Measurements from ENCODE around the gene RHO. TPM values are rescaled to one million over a fixed set of nuclear protein-coding genes. Genes with fewer than 3 reads are reported as not detected.
"Not testable (repeated sequence)": the region's sequence is repeated elsewhere in the genome, so short reads cannot be mapped to it uniquely, and the experiment has no call there.

Gene RHO
- not detected in 2 replicates for total RNA-seq
- polyA plus RNA-seq (2012) = not detected

DNA sequence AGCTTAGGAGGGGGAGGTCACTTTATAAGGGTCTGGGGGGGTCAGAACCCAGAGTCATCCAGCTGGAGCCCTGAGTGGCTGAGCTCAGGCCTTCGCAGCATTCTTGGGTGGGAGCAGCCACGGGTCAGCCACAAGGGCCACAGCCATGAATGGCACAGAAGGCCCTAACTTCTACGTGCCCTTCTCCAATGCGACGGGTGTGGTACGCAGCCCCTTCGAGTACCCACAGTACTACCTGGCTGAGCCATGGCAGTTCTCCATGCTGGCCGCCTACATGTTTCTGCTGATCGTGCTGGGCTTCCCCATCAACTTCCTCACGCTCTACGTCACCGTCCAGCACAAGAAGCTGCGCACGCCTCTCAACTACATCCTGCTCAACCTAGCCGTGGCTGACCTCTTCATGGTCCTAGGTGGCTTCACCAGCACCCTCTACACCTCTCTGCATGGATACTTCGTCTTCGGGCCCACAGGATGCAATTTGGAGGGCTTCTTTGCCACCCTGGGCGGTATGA is at the start of gene RHO:
Gene RHO (plus strand): TSS at position 51 of the 512 bp plus-strand sequence. CDS start 95 bp downstream, at position 146.
- DNase-seq (ENCODE audit: low read depth) = no peak

DNA sequence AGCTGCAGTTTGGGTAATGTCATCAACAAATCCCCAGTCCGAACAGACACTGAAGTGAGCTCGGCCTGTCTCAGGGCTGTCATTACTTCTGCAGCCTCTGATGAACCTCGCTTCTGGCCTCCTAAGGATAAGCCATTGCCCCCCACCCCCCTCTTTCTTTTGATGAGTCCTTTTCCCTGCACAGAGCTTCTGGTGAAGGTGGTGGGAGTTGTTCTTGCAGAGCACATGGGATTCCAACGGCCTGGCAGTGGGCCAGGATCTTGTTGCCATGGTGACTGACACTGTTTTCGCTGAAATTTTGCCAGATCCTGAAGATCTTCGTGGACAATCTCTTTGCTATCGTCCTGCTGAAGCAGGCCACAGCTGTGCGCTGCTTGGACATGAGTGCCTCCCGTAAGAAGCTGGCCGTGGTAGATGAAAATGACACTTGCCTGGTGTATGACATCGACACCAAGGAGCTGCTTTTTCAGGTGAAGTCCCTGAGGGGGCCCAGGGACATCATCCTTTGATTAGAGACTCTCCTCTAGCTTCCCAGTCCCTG is 47.1 kb upstream of the RHO start:
- DNase-seq (ENCODE audit: low read depth) = not testable (repeated sequence)

DNA sequence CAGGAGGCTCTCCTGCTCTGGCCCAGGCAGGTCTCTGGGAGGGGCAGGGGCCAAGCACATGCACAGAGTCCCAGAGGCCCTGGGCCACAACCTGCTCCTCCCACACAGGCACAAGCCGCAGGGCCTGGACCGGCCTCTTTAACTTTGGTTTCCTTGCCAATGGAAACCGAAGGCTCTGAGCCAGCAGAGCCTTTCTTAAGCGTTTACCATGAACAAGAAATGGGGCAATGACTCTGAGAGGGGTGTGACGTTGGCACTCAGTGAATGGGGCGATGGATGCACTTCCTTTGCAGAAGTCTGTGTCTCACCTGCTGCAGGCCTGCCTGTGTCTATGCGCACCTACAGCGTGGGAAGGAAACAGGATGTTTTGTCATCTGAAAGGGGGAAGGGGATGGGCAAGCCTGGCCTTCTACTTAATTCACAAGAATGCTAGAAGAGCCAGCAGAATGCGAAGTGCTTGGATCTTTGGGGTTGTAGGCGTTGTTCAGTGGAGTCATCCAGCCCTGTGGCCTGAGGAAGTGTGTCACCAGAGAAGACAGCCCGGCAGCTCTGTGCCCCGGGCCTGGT is 46.6 kb upstream of the RHO start:
- DNase-seq (ENCODE audit: low read depth) = no peak

DNA sequence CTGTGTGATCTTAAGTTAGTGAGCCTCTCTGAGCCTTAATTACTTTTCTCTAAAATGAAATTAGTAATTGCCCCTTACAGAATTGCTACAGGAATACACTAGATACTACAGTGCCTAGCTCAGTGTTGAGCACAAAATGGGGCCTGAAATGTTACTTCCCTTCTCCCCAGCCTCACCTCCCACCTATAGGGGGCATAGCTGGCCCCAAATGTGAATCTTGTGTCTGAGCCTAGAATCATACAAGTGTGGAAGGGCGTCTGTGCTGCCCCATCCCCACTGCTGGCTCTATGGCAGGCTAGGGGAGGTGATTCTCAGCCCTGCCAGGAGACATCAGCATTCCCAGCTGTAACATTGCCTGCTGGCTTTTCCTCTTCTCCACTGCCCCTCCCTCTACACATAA is 45.7 kb upstream of the RHO start:
- DNase-seq (ENCODE audit: low read depth) = no peak

DNA sequence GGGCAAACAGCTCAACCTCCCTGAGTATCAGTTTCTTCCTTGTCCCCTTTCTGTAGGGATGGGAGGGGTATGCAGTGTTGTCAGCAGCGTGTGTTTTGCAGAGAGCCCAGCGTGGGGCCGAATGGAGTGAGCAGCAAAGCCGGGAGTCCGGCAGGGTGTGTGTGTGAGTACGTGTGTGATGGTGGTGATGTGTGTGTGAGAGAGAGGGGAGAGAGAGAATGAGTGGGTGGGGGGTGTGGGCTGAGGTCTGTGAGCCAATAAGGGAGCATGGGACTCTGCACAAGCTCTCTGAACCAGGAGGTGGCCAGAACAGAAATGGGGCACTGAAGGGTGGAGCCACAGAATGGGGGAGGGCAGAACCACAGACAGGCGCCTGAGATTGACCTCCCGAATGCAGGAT is 44.6 kb upstream of the RHO start:
- DNase-seq (ENCODE audit: low read depth) = no peak

DNA sequence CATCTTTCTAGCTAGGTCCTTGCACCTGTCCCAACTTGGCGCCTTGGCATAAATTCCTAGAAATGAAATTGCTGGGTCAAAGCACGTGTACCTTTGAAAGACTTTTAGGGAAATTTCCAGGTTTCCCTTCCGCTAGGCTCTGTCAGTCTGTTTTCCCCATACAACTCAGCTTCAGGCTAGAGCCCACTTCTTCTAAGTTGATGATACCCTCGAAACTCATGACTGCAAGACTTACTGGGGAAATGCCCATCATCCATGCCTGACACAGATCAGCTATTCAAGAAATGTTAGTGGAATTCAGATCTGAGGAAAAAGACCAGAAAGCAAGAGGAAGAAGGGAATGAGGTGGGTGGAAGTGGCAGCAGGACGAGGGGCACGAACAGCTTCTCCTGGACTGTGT is 43.3 kb upstream of the RHO start:
- not testable (repeated sequence) for DNase-seq (ENCODE audit: low read depth)

DNA sequence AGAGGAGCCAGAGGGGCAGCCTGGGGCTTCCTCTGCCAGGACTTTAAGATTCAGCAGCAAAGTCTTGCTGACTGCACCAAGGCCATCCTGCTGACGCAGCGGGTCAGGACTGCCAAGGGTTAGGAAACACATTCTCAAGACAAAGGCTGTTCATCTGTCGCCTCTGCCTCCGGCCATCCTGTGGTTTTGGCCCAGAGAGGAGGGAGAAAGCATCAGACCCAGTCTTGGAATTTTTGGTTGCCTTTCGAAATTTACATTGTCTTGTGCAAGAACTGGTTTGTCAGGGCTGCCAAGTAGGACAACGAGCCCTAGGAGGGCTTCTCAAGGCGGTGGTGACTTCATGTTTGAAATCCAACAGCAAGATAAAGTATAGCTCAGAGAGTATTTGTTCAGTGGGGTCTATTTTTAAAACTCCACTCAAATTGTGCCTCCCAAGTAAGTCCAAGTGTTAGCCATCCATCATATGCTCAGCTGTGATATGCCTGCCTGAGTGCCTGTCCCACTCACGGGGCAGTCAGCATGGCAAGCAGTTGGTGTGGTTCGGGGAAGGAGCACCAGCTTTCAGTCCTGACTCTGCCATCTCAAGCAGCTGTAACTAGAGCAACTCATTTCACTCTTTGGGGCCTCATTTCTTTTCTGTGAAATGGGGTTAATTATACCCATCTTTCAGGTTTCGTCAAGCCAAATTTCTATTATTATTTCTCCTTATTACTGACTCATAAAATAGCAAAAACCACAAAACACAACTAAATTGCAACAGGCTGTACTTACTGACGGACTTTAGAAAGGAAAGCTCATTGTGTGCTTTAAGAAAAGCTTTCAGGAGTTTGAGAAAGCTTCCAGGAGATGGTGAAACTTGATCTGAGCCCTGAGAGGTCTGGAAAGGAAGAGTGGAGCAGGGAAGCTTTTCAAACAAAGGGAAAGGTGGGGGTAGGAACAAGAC is 42.4 kb upstream of the RHO start:
- DNase-seq (ENCODE audit: low read depth) = peak; percentile 95

DNA sequence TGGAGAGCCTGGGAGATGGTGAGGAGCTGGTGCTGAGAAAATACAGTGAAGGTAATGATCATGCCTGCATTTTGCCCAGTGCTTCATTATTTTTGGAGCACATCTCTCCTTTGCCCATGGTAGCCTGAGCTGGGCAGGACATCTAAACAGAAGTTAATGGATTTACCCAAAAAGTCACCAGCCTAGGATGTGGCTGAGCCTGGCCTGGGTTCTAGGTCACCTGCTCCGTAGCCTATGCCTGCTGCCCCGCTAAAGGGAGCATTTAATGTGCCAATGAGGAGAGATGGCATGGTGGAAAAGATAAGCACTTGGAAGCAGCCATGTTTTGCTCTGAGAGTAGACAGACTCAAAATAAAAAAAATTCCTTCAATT is 41.8 kb upstream of the RHO start:
- no peak for DNase-seq (ENCODE audit: low read depth)

DNA sequence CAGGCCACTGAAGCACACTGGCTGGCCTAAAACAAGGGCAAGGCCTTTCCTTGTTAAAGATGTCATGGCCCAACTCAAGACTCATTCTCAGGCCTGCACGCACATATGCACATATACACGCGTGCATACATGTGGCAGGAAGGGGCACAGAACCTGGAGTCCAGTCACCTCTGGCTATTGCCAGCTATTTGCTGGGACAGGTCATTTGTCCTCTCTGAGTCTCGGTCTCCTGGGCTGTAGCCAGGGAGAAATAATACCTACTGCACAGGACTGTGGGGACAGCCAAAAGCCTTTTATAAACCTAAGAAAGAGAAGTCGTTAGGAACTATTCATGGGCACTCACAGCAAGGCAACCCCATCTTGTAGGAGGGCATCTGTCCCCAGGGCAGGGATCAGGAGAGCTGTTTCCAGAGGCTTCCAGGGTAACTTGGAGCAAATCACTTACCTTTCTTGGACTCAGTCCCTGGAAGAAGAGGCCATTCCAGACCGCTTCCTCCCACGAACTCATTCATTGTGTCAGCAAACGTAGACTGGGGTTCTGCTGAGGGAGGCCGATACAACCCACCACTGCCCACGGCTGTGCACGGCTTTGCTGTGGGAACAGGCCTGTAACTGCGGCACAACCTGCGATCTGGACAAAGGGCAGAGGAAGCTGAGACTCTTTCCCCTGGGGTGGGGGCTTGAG is 41.1 kb upstream of the RHO start:
- DNase-seq (ENCODE audit: low read depth) = no peak

DNA sequence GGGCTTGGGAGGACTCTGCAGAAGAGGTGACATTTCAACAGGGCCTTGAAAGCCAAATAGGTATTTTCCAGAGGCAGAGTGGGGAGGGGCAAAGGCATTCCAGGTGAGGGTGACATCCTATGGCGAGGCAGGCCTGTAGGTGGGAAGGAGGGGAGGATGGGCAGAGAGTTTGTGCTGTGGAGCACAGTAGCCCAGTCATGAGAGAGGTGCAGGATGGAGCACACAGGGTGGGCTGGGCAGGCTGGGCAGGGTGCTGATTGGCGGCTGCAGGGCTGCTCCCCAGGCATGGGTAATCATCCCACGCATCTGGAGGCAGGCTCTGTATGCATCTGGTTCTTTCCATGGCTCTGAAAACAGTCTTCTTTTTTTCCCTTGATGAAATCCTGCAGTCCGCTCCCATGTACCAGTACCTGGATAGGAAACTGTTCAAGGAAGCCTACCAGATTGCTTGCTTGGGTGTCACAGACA is 40.5 kb upstream of the RHO start:
- DNase-seq (ENCODE audit: low read depth) = not testable (repeated sequence)

DNA sequence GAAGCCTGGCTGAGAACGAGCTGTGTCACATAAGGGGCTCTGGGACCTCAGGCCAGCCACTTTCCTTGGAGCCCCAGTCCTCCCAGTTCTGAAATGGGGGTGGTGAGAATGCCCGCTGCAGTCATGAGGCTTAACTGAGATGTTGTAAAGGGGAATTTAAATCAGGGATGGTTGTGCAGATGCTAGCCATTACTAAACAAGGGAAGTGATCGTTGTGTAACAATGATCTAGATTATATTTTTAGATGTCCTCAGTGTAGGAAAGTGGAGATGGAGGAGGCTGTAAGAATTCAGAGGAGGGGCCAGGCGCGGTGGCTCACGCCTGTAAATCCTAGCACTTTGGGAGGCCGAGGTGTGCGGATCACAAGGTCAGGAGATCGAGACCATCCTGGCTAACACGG is 39.2 kb upstream of the RHO start:
- DNase-seq (ENCODE audit: low read depth) = not testable (repeated sequence)

DNA sequence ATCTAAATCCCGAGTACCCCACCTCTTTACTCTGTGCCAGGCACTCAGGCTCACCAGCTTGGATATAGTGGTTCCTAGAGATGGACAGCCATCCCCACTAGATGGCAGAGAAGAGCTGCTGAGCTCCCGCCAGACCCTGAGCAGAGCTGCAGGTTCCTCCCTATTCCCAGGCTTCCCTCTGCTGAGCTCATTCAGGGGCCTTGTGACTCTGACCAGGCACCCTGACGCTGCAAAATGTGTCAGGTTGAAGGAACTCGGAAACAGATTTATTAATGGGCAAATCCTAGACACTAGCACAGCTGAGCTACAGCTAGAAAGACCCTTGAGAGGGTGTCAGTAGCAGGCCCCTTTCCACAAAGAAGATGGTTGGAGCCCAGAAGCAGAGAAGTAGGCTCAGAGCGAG is 38.2 kb upstream of the RHO start:
- DNase-seq (ENCODE audit: low read depth) = peak; percentile 90

DNA sequence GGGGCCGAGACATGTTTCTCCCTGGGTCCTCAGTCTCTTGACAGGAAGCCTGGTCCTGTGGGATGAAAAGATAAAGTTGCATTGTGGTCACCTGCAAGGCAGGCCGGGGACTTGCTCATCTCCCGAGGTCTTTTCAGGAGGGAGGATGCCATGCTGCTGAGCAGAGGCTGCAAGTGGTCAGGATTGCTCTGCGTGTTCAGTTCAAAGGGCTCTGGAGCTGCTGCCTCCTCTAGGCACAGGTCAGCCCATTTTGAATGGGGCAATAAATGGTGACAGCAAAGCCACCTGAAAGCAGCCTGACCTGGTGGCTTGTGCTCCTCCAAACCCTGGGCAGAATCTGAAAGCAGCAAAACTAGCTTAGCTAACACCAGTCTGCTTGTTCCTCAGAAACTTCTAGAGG is 37.4 kb upstream of the RHO start:
- not testable (repeated sequence) for DNase-seq (ENCODE audit: low read depth)

DNA sequence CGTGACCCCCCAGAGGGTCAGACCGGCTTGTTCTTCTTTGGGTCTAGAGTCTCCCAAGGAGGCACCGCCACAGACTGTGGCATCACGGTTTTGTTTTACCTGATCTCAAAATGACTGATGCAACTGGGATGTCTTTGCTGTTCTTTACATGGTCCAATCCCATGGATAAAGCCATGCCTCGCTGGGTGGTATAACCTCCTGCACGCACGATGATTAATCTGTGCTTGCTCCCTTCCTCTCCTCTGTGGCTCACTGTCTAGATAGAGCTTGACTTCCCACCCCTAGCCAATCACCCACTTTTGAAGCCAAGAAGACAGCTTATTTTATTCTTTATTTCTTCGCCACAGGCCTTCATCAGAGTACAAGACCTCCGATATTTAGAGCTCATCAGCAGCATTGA is 36.6 kb upstream of the RHO start:
- no peak for DNase-seq (ENCODE audit: low read depth)

DNA sequence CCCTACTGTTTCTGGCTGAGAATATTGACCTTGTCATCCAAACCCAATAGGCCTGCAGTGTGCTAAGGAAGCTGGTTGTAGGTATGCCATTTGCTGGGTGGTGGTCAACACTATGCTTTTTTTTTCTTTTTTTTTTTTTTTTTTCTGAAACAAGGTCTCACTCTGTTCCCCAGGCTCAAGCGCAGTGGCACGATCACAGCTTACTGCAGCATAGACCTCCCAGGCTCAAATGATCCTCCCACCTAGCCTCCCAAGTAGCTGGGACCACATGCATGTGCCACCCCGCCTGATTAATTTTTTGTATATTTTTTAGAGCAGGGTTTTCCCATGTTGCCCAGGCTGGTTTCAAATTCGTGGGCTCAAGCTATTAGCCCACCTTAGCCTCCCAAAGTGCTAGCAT is 35.7 kb upstream of the RHO start:
- no peak for DNase-seq (ENCODE audit: low read depth)

DNA sequence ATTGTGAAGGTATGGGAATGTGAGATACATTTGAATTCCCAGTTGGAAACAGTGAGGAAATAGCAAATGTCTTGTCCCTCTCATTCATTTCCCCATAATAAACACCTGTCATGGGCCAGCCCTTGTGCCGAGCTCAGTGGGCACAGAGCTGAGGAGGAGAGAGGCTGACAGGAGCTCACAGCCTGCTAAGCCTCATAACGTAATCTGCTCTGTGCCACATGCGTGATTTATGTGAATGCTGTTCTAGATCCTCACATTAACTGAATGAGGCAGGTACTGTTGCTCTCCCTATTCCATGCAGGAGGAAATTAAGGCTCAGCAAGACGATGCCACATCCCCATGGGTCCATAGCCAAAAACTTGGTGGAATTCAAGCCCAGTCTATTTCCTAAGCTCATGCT is 35.2 kb upstream of the RHO start:
- DNase-seq (ENCODE audit: low read depth) = no peak

DNA sequence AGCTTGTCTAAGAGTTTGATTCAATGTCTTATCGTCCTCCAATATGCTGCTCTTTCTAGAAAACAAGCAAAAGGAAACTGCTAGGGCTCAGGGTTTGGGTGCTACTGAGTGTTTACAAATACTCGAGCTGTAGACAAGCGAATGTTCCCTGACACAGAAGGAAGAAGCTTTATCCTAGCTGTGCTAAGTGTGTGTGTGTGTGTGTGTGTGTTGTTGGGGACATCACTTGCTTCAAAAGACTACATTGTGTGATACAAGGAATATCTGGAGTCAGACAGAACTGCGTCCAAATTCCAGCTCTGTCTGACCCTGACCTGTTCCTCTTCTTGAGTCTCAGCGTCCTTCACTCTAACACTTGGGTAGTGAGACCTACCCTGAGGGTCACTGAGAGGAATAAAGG is 33.9 kb upstream of the RHO start:
- DNase-seq (ENCODE audit: low read depth) = not testable (repeated sequence)

DNA sequence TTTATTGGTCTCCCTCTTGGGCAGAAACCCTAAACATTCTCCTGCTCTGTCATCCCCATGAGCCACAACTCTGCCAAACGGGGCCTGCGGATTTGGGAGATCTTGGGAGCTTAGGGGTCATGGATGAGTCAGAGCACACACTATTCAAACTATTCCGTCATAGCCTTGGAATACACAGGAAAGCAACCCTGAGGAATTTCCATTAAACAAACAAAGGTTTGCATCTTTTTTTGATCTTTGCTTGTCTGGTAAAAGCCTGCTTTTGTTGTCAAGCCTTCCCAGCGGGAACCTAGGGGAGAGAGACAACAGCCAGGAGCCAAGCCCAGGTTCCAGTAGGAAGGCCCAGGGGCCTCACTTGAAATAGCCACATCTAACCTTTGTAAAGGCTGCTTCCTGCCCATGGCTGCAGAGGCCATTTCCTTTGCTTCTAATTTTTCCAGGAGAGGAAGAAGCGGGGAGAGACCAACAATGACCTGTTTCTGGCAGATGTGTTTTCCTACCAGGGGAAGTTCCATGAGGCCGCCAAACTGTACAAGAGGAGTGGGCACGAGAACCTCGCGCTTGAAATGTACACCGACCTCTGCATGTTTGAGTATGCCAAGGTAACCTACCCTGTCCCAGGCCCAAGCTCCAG is 33.3 kb upstream of the RHO start:
- DNase-seq (ENCODE audit: low read depth) = peak; percentile 56

DNA sequence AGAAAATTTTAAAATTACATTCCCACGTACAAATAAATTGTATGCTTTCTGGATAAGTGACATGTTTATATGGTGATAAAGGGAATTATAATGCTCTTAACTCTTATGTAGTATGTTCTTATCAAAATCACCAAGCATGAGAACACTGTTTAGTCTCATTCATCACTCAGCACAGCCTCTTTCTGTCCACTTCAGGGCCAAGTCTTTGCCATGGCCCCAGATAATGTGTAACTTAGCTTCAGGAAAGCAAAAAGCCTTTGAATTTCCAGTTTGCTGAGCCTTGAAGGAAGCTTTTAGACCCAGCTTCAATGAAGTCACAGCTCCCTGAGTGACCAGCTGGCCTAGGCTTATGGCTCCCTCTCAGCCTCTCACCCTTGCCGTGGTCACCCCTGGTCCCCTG is 30.6 kb upstream of the RHO start:
- DNase-seq (ENCODE audit: low read depth) = not testable (repeated sequence)

DNA sequence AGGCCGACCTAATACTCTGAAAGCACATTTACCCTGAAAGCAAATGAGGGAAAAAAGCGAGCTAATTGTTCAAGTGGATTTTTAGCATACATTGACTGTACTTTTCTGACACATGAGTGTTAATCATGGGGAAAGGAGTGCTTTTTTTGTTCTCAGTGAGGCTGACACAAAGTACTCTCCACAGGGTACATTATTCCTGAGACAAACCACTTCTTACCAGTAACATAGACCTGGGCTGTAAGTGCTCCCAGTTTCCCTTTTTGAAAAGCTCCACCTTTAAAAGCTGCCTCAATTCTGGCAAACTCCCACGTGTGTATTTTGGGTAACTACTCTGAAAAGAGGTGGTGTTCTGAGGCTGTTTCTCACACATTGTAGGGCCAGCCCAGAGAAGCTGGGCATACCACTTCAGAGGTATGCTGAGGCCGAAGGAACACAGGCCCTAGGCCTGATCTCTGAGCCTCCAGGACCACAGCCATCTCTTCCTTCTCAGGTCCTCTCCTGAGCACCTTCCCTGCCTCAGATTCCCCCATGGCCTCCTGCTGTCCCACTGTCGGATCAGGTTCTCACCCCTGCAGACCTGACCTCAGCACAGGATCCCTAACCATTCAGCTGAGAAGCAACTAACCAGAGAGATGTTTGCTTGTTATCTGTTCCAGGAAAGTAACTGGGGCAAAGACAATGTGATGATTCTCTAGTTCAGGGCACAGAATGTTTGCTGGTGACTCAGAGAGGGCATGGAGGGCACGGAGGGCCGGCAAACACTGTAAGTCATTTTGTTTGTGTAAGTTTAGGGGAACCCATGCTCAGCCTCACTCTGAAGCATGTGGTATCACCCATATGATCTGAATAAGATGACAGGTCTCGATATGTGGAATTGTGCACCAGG is 29.6 kb upstream of the RHO start:
- DNase-seq (ENCODE audit: low read depth) = not testable (repeated sequence)

All from myocyte (in vitro differentiated cells).